GM21737 (cell line): ENCODE results near the gene KCNAB2.

Source experiments
- ATAC-seq: cut with Tn5 transposase; IDR thresholded peaks from one replicate; pipeline ENCODE4 v1.9.1; 2021; ENCODE audit warnings: mild to moderate bottlenecking, moderate library complexity; ENCODE audit not compliant: unreplicated experiment

The KCNAB2 gene

DNA sequence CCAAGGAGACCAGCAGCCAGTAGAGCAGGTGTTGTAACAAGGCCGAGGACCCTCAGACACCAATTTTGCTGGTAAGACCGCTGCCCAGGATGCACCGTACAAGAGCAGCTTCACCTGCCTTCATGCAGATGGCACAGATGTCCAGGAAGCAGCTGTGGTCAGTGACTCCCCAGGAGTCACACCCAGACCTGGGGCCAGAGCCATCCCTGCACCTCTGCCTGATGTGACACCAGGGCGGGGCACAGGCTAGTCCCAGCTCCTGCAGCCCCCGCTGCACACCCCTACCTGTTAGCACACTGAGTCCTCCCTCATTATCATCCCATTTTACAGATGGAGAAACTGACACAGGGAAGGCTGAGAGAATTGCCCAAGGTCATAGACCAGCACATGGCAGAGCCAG, 16.3 kb upstream of the KCNAB2 start:
- ATAC-seq = no peak

DNA sequence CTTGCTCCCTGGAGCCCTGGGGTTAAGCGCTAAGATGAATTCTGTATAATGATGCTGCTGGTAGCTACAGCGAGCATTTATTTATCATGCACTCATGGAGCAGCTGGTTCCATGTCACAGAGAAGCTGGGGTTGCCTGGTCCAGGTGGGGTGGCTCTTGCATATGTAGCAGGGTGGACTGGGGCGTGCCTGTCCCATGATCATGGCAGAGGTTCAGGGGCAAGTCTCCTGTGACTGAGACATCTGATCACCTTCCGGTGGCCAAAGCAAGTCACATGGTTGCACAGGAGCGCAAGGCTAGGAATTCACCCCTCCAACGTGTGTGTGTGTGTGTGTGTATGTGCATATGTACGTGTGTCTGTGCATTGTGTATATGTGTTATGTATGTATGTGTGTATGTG, 15.6 kb upstream of the KCNAB2 start:
- ATAC-seq = no peak

DNA sequence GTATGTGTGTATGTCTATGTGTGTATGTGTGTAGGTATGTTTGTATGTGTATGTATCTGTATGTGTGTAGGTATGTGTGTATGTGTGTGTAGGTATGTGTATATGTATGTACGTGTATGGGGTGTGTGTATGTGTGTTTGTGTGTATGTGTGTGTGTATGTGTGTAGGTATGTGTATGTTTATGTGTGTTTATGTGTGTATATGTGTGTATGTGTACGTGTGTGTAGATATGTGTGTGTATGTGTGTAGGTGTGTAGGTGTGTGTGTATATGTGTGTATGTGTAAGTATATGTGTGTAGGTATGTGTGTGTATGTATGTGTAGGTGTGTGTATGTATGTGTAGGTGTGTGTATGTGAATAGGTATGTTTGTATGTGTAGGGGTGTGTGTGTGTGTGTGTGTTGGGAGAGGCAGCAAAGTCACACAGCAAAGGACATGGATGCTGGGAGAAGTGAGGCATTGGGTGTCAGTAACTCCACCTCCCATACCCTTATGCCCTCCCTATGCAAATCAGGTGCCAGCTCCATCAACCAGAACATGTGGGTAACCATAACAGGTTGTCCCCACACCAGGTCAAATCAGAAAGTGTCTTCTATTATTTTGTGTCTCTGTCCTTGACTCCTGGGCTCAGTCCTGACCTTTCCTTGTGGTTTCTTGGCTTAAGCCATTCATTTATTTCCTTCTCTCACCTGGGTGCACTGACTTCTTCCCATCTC, 15.0 kb upstream of the KCNAB2 start:
- no peak for ATAC-seq

DNA sequence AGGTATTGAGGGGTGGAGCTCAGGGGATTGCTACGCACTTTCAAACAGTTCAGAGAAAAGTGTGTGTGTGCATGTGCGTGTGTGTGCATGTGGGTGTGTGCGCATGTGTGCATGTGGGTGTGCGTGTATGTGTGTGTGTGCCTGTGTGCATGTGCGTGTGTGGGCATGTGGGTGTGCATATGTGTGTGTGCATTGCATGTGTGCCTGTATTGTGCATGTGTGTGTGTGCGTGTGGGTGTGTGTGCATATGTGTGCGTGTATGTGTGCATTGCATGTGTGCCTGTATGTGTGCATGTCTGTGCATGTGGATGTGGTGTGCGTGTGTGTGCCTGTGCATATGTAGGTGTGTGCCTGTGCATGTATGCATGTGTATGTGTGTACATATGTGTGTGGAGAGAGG, 12.6 kb upstream of the KCNAB2 start:
- ATAC-seq = no peak

DNA sequence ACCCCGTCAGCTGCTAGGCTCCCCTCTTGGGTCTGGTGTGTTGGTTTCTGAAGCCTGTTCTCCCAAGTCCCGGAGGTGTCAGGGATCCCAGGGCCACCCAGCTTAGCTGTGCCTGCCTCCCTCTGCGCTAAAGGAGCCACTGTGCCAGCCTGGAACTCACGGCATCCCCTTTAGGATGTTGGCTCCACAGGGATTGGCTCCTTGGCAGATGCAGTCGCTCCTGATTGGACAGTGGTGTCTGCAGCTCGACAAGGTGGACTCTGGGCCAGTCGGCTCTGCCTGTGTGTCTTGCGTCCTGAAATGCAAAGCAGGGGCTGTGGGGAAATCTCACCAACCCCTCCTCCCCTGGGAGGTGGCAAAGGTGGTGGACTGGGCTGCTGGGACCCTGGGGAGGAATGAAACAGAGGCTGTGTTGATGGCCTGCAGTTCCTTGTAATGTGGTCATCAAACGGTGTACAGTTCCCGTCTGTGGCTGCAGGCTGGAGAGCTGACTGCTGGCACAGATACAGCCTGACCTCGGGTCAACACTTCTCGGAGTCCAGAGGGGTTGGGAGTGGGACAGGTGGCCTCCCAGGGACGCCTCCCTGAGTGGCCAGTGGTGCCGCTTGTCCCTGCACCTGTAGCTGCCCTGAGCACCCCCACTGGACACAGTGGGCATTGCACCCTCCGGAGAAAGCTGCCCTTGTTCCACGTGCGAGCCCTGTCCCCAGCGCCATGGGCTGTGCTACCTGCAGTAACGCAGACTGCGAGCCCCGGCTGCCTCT, 11.5 kb upstream of the KCNAB2 start:
- no peak for ATAC-seq

DNA sequence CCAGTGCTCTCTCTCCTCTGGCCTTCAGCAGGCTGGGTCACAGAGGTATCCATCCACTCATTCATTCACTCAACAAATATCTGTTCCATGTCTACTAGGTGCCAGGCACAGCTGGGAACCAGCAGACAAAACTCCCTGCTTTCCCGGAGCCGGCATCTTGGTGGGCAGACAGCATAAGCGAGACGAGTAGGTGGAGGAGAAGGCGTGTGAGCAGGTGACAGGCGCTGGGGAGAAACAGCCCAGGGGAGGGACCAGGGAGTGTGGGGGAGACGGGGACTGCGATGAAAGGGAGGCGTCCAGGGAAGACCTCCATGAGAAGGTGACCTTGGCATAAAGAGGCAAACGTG, 11.0 kb upstream of the KCNAB2 start:
- no peak for ATAC-seq

DNA sequence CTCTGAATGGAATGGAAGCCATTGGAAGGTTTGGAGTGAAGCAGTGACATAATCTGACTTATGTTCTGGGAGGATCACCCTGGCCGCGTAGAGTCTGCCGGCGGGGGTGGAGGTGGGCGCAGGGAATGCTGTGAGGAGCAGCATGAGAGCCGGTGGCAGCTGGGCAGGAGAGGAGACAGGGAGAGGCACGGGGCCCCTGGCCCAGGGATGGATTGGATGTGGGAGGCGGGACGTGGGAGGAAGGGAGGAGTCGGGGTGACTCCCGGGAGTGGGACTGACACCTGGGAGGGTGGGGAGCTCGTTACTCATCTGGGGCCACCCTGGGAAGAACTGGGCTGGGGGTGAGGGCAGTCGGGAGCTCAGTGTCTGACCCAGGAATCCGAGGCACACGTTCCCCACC, 10.4 kb upstream of the KCNAB2 start:
- ATAC-seq = no peak

DNA sequence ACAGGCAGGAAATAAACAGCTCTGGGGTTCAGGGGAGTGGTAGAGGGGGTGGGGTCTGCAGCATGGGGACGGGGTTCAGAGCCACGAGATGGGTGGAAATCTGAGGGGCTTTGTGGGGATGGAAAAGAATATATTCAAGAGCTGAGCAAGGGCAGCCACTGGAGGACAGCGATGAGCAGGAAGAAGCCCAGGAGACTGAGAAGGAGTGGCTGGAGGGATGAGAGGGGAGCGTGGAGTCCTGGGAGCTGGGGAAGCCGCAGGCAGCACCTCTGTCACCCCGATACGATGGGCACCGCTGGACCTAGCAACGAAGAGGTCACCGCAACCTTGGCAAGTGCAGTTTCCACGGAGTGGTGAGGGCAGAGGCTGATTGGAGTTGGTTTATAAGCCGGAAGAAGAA, 10.0 kb upstream of the KCNAB2 start:
- ATAC-seq = no peak

DNA sequence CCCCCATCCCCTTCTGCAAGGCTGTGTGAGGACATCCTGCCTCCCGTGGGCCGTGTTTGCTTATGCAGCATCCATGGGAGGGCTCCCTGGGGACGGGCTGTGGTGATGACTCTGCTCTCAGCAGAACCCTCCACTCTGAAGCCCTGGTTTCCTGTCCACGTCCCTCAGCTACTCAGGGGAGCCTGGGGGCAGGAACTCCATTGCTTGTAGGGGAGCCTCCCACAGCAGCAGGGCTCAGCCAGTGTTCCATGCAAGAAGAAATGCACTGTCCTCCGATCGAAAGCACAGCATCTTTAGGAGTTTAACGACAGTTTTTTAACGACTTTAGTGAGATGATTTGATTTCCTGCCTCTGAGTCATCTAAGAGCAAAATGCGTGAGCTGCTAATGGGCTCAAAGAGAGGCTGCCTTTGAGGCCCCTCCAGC, 8.3 kb upstream of the KCNAB2 start:
- ATAC-seq = peak; percentile 63

DNA sequence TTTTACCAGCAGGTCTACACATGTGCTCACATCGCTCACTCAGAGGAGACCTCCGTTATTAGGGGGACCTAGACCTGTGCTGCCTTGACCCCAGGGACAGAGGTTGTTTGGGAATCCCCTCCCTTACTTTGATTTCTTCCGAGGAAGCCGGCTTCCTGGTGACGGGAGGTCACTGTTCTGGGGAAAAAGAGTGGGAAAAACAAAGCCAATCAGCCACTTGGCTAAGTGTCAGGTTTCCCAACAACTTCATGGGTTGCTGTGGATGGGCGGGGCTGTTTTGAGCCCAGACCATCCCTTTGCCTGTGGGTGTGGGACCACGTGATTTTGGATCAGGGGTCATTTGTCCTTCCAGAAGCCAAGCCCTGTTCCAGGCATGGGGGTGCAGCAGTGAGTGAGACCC, 7.1 kb upstream of the KCNAB2 start:
- ATAC-seq = no peak

DNA sequence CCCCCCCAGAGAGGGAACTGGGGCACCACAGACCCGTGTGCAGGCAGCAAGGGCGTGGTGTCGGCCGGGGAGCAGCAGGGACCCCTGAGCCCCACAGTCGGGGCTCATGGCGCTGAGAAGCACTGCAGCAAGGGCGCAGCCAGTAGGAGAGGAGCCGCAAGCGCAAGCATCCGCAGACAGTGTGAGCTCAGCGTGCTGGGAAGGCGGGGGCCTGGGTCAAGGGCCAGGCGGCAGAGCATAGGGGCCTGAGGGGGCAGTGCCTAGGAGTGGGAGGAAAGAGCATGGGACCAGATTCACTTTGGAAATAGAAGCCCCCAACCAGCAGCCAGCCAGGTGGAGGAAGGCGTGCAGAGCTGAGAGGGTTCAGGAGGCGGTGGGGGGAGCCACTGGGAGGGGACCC, 6.7 kb upstream of the KCNAB2 start:
- no peak for ATAC-seq

DNA sequence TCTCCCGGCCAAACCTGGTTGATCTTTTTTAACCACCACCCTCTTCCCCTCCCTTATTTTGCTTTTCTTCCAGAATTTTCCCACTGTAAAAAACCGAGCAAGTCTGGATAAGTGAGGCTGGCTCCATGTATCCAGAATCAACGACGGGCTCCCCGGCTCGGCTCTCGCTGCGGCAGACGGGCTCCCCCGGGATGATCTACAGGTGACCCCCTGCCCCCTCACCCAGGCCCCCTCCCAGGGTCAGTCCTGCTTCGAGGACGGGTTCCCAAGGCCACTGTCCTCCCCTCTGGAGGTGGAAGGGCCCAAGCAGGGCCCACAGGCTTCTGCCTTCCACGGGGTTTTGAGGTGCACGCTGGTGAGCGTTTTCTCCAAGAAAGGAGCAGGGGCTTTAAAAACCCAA, 5.2 kb upstream of the KCNAB2 start:
- ATAC-seq = no peak

DNA sequence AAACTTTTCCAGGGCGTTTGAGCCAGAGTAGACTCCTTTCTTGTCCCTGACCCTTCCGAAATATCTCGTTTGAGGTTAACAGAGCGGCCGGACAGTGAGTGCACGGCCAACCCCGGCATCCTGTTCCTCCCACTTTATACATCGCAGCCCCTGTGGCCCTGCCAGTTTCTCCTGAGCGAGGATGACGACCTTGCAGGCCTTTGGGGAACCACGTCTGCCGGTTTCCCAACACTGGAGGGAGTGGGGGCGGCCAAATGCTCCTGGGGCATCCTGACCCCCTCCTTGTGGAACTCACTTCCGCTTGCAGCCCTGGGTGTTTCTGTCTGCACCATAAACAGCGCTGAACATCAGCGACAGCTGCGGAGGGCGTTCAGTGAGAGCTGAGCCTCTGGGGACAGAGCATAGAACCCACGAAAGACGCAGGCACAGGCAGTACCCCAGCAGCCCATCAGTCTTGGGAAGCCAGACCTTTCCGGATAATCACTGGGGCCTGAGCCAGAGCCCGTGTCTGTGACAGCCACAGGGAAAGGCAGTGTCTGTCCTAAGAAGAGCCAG, 4.8 kb upstream of the KCNAB2 start:
- no peak for ATAC-seq

DNA sequence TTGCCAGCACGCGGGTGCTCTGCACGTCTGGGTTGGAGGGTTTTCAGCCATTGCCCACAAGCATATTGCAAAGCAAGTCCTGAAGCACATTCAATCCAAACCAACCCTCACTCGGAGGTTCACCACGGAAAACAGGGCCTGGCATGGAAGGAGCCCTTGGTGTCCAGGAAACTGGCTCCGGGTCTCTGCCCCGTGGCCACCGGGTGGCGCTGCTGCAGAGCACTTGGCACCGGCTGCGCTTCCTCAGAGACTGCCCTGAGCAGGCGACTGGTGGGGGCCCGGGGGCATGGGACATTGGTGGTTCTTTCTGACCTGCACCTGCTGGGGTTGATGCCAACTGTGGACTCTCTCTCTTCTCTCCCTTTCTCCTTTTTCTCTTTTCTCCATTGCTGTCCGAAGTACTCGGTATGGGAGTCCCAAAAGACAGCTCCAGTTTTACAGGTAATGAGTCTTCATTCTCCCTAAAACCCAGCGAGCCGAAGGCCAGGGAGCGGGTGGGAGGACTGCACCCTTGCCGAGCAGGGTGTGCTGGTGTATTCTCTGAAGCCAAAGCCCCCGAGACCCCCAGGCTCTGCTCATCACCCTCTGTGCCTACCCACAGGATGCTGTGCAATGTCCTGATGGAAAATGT, 4.1 kb upstream of the KCNAB2 start:
- no peak for ATAC-seq

DNA sequence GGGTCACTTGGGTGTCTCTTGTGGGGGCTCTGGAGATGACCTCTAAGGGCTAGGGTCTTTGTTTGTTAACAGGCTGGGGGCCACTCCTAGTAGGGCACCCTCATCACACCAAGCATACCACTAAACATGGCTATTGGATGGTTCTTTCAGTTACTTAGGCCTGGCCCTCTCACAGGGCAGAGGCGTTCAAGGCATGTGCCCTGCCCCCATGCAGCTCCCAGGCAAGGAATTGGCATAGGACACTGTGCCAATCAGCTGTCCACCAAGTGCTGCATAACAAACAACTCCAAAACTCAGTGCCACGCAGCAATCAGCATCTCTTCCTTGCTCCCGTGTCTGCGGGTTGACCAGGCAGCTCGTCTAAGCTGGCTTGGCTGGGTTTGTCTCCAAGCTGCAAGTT, 2.1 kb upstream of the KCNAB2 start:
- ATAC-seq = no peak

DNA sequence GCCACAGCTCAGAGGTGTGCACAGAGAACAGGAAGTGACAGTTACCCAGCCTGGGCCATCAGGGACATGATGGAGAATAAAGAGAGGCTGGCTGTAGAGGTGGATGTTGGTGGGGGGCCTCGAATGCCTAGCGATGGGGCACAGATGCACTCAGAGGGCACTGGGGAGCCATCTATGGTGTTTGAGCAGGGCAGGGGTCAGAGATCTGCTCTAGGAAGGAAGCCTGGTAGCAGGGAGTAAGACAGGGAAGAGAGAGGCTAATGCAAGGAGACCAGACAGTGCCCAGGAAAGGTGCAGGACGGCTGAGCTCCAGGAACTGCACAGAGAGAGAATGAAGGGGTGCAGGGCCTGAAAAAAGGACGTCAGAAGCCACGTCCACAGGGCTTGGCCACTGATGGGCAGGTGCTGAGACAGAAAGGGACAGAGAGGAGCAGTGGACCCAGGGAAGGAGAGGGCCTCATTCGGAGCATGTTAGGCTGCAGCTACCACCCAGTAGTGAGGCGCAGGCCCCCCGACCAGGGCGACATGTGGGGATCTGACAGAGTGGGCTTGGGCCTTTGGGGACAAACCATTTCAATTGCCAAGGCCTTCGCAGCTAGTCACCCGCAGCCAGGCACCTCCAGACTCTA, 1.1 kb upstream of the KCNAB2 start:
- no peak for ATAC-seq

DNA sequence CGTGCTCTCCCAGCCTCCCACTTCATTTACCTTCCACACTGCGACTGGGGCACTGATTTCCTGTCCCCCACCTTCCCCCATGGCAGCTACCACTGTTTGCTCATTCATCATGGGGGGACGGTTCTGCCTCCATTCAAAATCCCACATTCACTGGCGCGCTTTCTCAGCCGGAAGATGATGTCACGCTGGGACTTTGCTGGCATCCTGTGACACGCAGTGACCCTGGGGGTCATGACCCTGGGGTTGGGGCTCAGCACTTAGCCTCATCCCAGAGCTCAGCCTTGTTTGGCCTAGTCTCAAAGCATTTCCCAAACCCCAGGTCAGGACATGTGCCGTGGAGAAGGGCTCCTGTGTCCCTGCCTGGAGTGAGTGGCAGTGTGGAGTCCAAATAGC, 582 bp upstream of the KCNAB2 start:
- no peak for ATAC-seq

DNA sequence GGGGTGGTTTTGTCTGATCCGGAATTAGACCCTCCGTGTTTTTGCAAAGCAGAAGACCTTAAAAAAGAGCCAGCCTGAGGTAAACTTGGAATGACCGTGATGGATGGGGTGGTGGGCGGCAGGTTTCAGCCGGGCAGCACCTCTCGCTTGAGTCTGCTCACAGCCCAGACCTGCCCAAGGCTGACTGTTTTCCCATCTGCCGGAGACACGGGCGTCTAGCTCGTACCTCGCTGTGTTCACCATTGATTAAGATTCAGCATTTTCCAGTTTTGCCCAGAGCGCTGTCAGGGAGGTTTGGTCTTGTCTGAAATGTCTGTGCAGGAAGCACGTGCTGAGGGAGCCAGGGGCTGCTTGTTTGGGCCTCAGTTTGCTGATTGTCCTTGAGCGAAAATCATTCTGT, 591 bp downstream of the KCNAB2 start:
- no peak for ATAC-seq

DNA sequence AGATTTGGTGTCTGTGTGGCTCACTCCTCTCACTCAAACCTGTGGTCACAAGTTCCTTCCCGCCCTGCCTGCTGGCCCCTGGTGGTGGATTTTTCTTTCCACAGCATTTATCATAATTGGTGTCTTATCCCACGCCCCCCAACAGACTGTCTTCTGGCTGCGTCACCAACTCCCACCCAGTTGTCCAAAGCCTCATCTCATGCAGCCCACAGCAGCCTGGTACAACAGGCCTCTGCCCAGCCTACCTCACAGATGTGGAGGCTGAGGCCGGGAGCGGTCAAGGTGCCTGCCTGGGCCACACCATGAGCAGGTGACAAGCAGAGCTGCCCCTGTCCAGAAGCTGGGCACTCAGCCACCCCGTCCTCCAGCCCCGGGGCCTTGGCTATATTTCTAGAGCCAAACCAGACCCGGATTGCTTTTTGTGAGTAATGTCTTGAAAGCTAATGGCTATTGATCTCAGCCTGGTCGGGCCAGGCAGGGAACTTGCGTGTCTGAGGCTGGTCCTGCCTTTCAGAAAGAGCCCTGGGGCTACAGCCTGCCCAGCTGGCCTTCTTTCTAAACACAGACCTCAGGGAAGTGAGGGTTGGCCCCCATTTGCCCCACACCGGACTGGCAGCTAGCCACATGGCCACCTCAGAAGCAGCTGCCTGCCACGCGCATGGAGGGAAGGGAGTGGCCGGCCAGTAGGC, 2.6 kb downstream of the KCNAB2 start:
- no peak for ATAC-seq

DNA sequence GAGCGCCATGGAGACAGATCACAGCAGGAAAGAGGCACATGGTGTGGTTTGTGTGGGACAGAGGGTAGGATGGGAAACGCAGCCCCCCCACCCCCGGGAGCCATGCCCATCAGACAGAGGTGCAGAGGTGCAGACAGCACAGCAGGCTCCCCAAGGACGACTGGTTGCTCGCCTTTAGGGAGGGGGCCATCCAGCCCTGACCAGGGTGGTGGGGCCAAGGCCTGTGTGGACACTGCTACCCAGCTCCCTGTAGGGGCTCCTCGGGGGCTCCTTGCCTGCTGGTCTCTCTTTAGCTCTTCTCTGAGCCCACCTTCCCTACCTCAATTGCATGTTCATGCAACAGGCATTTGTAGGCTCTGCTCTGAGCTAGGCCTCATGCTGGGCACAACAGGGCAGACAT, 3.7 kb downstream of the KCNAB2 start:
- no peak for ATAC-seq

DNA sequence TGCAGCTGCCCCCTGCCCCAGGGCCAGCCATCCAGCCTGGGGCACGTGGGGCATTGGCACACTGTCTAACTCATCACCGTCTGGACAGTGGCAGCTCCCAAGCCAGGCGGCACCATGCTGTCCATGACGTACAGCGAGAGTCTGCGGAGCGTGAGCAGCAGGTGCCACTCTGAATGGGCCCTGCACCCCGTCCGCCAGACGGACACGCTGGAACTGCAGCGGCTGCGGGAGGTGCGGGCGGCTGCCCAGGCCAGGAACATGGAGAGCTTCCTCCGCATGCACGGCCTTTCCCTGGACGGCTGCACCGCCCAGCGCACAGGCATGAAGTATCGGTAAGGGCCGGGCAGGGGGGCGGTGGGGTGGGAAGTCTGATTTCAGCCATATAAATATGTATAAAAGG, 5.7 kb downstream of the KCNAB2 start:
- ATAC-seq = no peak
